Osteoblast (primary cell): ENCODE results near the gene ACOT2. TPM values are rescaled to one million over a fixed set of nuclear protein-coding genes. Genes with fewer than 3 reads are reported as not detected.

ENCODE experiments used
- DNase-seq: peaks from one replicate; pipeline ENCODE4 v3.0.0; 2011; ENCODE audit warnings: low spot score, mixed read lengths; ENCODE audit not compliant: insufficient read length; ENCODE audit errors: missing footprints
- H2AFZ ChIP-seq: 2 replicates; pipeline ENCODE4 v1.6.0; 2011; ENCODE audit warnings: mild to moderate bottlenecking, low read length
- H3K27ac ChIP-seq: 2 replicates; pipeline ENCODE4 v1.5.1; 2011; ENCODE audit warnings: mild to moderate bottlenecking, low read depth, low read length, moderate library complexity
- H3K27me3 ChIP-seq: 2 replicates; pipeline ENCODE4 v1.6.0; 2012; ENCODE audit warnings: mild to moderate bottlenecking, control low read depth, inconsistent platforms, low read length, moderate library complexity; ENCODE audit not compliant: insufficient read depth
- H3K36me3 ChIP-seq: 2 replicates; pipeline ENCODE4 v1.5.1; 2011; ENCODE audit warnings: mild to moderate bottlenecking, low read length, control low read depth, moderate library complexity; ENCODE audit not compliant: insufficient read depth
- H3K4me1 ChIP-seq: 2 replicates; pipeline ENCODE4 v1.5.1; 2011; ENCODE audit warnings: mild to moderate bottlenecking, low read length, control low read depth, moderate library complexity; ENCODE audit not compliant: insufficient read depth
- H3K4me2 ChIP-seq: 2 replicates; pipeline ENCODE4 v1.6.0; 2011; ENCODE audit warnings: mild to moderate bottlenecking, low read length; ENCODE audit not compliant: insufficient read depth
- H3K4me3 ChIP-seq: fragments of 200-600 bp; sonication (generic); 3 replicates; pipeline ENCODE4 v1.5.1; 2012; ENCODE audit warnings: mild to moderate bottlenecking, low read length, inconsistent platforms; ENCODE audit not compliant: insufficient read depth
- H3K79me2 ChIP-seq: 2 replicates; pipeline ENCODE4 v1.6.0; 2012; ENCODE audit warnings: mild to moderate bottlenecking, low read length, control low read depth, inconsistent platforms; ENCODE audit not compliant: insufficient read depth
- H3K9me3 ChIP-seq: 2 replicates; pipeline ENCODE4 v1.5.1; 2011; ENCODE audit warnings: low read depth, low read length, control low read depth
- H4K20me1 ChIP-seq: 2 replicates; pipeline ENCODE4 v1.6.0; 2012; ENCODE audit warnings: mild to moderate bottlenecking, low read length, control low read depth; ENCODE audit not compliant: insufficient read depth
- CTCF ChIP-seq: IDR thresholded peaks from 2 replicates; pipeline ENCODE4 v1.5.1; 2011; ENCODE audit warnings: mild to moderate bottlenecking, low read depth, low read length, moderate library complexity; ENCODE audit errors: extremely low read depth
- total RNA-seq: library from RNA; depleted of rRNA; stranded (reverse); fragments of >200 nt; gene quantifications from 2 replicates; pipeline ENCODE4 v1.2.3, GENCODE V29; 2012

The ACOT2 gene
- total RNA-seq, 1 donor, result 58.3 TPM

- Histone ChIP-seq H3K4me2 (no peak overlapping the region), H3K9me3 (no peaks in the 10 kb centered on the region), H3K36me3 (no peaks in the 10 kb centered on the region), H3K4me3 (no peak overlapping the region), H3K27ac (no peak overlapping the region), H2AFZ (no peak overlapping the region), H3K27me3 (no peaks in the 10 kb centered on the region), H3K79me2 (no peaks in the 10 kb centered on the region), H3K4me1 (no peaks in the 10 kb centered on the region), H4K20me1 (no peaks in the 10 kb centered on the region)
- no peak for TF ChIP-seq CTCF
- no peak for DNase-seq
Observed at GRCh38 chr14:73610687-73611086, 41.7 kb downstream of the ACOT2 start.

DNA sequence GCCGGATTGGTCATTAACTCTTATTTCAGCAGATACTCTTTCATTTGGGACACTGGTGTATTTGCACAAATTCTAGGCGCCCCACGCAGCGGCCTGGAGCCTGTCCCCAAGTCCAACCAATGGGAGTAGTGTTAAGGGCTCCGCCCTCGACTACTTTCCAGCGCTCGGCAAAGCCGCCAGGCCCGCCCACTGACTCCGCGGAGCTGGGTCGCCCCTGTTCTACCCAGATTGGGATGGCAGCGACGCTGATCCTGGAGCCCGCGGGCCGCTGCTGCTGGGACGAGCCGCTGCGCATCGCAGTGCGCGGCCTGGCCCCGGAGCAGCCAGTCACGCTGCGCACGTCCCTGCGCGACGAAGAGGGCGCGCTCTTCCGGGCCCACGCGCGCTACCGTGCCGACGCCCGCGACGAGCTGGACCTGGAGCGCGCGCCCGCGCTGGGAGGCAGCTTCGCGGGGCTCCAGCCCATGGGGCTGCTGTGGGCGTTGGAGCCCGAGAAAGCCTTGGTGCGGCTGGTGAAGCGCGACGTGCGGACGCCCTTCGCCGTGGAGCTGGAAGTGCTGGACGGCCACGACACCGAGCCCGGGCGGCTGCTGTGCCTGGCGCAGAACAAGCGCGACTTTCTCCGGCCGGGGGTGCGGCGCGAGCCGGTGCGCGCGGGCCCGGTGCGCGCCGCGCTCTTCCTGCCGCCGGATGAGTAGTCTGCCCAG, 43.5 kb downstream of the ACOT2 start, which contains the start of gene ACOT6:
TSS of gene ACOT6 (plus strand) at position 179 of the 707 bp plus-strand sequence. CDS start at position 234, 55 bp downstream.
- Histone ChIP-seq H2AFZ (peak within 1 kb of the TSS; percentile 88), H3K4me3 (peak within 1 kb of the TSS; percentile 77), H3K79me2 (no peaks in the 10 kb centered on the region), H3K9me3 (no peaks in the 10 kb centered on the region), H4K20me1 (no peaks in the 10 kb centered on the region), H3K36me3 (no peaks in the 10 kb centered on the region), H3K27ac (no peak within 1 kb of the TSS), H3K27me3 (no peaks in the 10 kb centered on the region), H3K4me2 (peak within 1 kb of the TSS; percentile 84), H3K4me1 (no peaks in the 10 kb centered on the region)
- peak; percentile 96 for DNase-seq
- no peak for TF ChIP-seq CTCF

DNA sequence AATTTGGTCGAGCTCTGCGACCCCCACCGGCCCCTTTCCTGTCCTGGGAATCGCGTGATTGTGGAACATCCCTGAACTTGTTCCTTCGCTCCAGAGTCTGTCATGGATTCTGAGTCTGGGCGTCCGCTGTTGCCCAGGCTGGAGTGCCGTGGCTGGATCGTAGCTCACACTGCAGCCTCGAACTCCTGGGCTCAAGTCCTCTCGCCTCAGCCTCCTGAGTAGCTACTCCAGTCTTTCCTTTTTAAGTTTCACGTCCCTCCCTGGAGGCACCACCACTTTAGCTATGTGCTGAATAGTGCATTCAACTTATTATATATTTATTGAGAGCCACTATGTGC, 44.0 kb downstream of the ACOT2 start:
- Histone ChIP-seq H3K4me2 (peak overlapping the region; percentile 84), H4K20me1 (no peaks in the 10 kb centered on the region), H3K36me3 (no peaks in the 10 kb centered on the region), H3K4me3 (peak overlapping the region; percentile 77), H3K9me3 (no peaks in the 10 kb centered on the region), H3K79me2 (no peaks in the 10 kb centered on the region), H3K4me1 (no peaks in the 10 kb centered on the region), H2AFZ (peak overlapping the region; percentile 88), H3K27me3 (no peaks in the 10 kb centered on the region), H3K27ac (no peak overlapping the region)
- DNase-seq, result peak; percentile 51
- TF ChIP-seq CTCF, result no peak

DNA sequence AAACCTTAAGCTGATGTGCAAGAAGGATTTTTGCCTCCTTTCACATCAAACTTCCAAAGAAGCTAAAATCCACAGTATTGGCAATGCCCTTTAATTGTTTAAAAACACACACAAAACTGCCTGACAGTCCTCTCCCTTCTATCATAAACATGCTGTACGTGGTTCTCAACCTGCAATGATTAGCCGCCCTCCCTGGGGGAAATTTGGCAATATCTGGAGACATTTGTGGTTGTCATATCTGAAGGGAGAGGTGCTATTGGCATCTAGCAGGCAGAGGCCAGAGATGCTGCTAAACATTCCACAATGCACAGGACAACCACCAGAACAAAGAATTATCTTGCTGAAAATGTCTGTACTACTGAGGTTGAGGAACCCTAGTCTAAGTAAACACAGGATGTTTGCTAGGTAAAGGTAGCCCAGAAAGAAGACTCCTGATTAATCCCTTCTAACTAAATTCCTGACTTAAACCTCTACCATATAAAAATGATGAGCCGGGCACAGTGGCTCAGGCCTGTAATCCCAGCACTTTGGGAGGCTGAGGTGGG, 44.5 kb downstream of the ACOT2 start:
- H3K4me1 ChIP-seq, result no peaks in the 10 kb centered on the region
- no peak overlapping the region for H2AFZ ChIP-seq
- no peaks in the 10 kb centered on the region for H3K79me2 ChIP-seq
- H3K27ac ChIP-seq, result no peak overlapping the region
- peak overlapping the region; percentile 84 for H3K4me2 ChIP-seq
- H3K27me3 ChIP-seq, result no peaks in the 10 kb centered on the region
- no peaks in the 10 kb centered on the region for H3K36me3 ChIP-seq
- H3K4me3 ChIP-seq, result no peak overlapping the region
- peak; percentile 52 for DNase-seq
- no peak for TF ChIP-seq CTCF
- H3K9me3 ChIP-seq, result no peaks in the 10 kb centered on the region
- no peaks in the 10 kb centered on the region for H4K20me1 ChIP-seq
